Activated naive CD4-positive, alpha-beta T cell treated with anti-CD3 and anti-CD28 coated beads, Interleukin-2, amount 50 U/mL, for 24 hours (primary cell): Measurements from ENCODE around the gene HDAC4.
A peak's percentile ranks its signal among the peaks of the same experiment; 100 is the strongest.

Source experiments
- H3K27ac Mint-ChIP-seq: one replicate; pipeline ENCODE4 v1.8.0; 2021; ENCODE audit warnings: mild to moderate bottlenecking, mixed read lengths
- H3K27me3 Mint-ChIP-seq: one replicate; pipeline ENCODE4 v1.8.0; 2021; ENCODE audit warnings: mixed read lengths
- H3K36me3 Mint-ChIP-seq: one replicate; pipeline ENCODE4 v1.8.0; 2021; ENCODE audit warnings: mixed read lengths
- H3K4me1 Mint-ChIP-seq: one replicate; pipeline ENCODE4 v1.8.0; 2021; ENCODE audit warnings: mixed read lengths
- H3K4me3 Mint-ChIP-seq: one replicate; pipeline ENCODE4 v1.8.0; 2021; ENCODE audit warnings: mild to moderate bottlenecking, mixed read lengths
- H3K9me3 Mint-ChIP-seq: one replicate; pipeline ENCODE4 v1.8.0; 2021; ENCODE audit warnings: mixed read lengths

HDAC4 gene

DNA sequence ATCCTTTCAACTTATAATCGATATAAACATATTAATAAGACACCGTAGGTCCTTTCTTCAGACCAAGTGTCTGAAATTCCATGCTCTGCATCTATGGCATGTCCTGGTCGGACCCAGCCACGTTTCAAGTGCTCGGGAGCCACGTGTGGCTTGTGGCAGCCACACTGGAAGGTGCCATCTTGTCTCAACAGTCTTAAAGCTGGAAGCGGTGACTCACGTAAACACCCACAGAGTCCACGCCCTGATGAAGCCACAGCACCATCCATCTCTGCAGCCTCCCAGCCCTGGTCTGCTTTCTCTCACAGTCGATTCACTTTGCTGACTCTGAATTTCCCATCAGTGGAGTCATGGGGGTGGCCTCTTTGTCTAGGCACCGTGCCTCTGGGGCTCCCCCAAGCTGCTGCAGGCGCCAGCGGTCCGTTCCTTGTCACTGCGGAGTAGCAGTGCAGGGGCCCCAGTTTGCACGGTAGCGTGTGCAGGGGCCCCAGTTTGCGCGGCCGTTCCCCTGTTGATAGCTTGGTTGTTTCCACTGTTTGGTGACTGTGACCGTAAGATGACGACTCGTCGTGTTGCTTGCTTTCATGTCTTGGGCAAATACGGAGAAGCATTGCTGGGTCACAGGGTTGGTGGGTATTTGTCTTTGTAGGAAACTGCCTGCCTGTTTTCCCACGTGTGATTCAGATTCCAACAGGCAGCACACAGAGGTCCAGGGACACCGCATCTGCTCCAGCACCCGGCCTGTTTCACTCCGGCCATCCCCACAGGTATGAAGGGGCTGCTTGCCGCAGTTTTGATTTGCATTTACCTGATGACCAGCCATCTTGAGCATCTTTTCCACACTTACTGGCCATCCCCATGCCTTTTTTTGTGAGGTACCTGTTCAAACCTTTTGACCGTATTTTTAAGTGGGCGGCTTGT is 240.3 kb downstream of the HDAC4 start:
- peaks cover 18% of the 10 kb centered on the region for H3K36me3 Mint-ChIP-seq
- peaks cover 19% of the 10 kb centered on the region for H3K4me1 Mint-ChIP-seq
- H3K4me3 Mint-ChIP-seq = no peak overlapping the region
- H3K9me3 Mint-ChIP-seq = no peaks in the 10 kb centered on the region
- no peak overlapping the region for H3K27ac Mint-ChIP-seq
- H3K27me3 Mint-ChIP-seq = no peaks in the 10 kb centered on the region

DNA sequence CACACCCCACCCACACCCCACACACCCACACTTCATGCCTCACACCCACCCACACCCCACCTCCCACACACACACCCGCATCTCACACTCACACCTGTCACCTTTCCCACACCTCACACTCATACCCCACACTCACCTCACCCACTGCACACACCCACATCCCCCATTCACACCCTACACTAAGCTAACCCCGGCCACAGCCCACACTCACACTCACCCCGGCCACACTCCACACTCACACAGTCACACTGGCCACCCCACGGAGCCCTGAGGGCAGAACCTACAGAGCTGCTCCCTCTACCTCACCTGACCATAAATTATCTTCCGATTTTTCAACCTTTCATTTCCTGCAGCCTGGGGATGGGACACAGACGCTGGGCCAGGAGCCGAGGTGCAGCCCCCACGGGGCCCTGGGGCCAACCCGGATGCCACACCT is 241.3 kb downstream of the HDAC4 start:
- H3K9me3 Mint-ChIP-seq = no peaks in the 10 kb centered on the region
- H3K27me3 Mint-ChIP-seq = no peaks in the 10 kb centered on the region
- no peak overlapping the region for H3K4me3 Mint-ChIP-seq
- H3K4me1 Mint-ChIP-seq = peaks cover 10% of the 10 kb centered on the region
- H3K27ac Mint-ChIP-seq = peak overlapping the region; percentile 76
- H3K36me3 Mint-ChIP-seq = peaks cover 18% of the 10 kb centered on the region

DNA sequence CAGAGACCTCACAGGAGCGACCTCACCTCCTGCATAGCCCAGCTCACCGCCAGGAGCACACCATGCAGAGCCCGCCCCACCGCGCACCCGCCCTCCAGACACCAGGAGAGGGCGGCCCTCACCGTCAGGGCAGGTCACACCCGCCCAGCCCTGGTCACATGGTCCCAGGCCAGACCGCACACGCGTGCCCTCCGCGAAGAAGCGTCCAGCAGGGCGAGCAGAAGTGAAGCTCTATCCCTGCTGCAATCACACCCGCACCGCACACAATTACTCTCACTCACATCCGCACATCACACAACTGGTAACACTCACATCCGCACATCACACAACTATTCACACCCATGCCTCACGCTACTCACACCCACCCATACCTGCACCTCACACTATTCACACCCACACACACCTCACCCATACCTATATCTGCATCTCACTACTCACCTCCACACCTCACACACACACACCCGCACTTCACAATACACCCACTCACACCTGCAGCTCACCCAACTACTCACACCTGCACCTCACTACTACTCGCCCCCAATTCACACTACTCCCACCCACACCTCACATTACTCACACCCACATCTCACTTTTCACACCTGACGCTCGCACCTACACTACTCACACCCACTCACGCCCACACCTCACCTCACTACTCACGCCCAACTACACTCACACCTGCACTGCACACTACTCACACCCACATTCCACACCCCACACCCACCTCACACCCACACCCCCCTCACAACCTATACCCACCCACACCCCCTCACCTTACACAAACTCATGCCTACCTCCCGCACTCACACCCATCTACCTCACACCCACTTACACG is 242.0 kb downstream of the HDAC4 start:
- H3K4me1 Mint-ChIP-seq = peaks cover 4% of the 10 kb centered on the region
- H3K27me3 Mint-ChIP-seq = no peaks in the 10 kb centered on the region
- H3K27ac Mint-ChIP-seq = peak overlapping the region; percentile 37
- no peak overlapping the region for H3K4me3 Mint-ChIP-seq
- H3K9me3 Mint-ChIP-seq = no peaks in the 10 kb centered on the region
- H3K36me3 Mint-ChIP-seq = peaks cover 21% of the 10 kb centered on the region

DNA sequence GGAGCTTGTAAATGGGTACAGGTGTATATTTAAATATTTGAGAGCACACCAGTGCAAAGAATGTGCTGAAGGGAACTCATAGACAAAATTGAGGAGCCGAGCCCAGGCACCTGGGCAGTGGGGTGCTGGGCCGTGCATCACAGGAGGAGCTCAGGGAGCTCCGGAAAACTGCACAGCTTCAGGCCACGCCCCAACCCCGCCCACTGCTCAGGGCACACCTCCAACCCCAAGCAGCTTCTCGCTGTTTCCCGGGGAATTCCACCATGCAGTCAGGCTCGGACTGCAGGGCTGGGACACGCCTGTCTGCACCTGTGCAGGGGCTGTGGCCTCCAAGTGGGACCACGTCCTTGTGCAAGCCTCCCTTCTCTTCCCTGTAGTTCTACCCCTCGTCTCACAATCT is 243.0 kb downstream of the HDAC4 start:
- no peak overlapping the region for H3K27ac Mint-ChIP-seq
- no peaks in the 10 kb centered on the region for H3K9me3 Mint-ChIP-seq
- H3K4me1 Mint-ChIP-seq = peaks cover 4% of the 10 kb centered on the region
- H3K36me3 Mint-ChIP-seq = peaks cover 27% of the 10 kb centered on the region
- no peaks in the 10 kb centered on the region for H3K27me3 Mint-ChIP-seq
- H3K4me3 Mint-ChIP-seq = no peak overlapping the region

DNA sequence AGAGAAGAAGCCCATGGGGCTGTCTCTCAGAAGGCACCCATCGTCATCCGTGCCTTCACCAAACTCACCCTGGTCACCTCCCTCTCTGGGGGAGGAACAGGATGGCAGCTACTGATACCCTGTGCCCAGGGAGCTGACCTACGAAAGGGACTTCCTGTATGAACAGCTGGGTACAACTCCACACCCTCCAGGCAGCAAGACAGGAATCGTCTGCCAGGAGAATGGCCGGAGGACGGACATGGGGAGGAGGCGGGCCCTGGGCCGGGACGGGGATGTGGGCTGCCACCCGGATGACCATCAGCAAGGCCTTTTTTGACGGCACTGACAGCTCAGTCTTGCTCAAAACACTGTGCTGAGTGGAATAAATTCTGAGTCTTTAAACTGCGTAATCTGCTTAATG is 243.6 kb downstream of the HDAC4 start:
- Mint-ChIP-seq H3K4me1 (peaks cover 4% of the 10 kb centered on the region), H3K36me3 (peaks cover 29% of the 10 kb centered on the region), H3K9me3 (no peaks in the 10 kb centered on the region), H3K27ac (no peak overlapping the region), H3K4me3 (no peak overlapping the region), H3K27me3 (no peaks in the 10 kb centered on the region)

DNA sequence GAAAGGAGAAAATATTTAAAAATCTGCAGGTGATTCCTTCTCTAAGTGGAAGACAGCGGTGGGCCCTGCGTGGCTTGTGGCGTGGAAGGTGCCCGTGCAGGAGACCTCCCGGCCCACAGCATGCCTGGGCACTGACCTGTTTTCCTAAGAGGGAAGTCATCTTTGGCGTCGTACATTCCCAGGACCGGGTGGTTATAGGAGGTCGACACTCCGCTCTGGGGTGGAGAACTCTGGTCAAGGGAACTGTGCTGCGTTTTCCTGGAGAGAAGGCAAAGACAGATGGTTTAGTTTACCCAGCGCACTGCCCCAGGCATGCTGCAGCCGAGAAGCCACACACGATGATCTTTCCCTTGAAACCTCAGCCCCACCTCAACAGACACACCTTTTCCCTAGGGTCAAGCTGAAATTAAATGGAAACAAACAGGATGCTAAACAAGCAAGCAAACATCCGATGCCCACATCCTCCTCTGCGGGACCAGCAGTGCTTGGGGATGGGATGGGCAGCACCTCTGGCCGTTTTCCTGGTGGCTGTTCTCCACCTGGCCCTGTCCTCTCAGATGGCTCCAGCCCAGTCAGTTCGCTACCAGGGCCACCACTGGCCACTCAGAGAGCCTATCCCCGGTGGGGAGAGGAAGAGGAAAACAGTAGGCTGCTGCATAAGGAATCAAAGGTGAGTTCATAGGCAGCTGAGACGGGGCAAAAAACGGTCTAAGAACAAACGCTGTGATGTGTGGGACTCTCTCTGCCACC is 244.1 kb downstream of the HDAC4 start:
- H3K4me1 Mint-ChIP-seq = peaks cover 10% of the 10 kb centered on the region
- H3K36me3 Mint-ChIP-seq = peaks cover 28% of the 10 kb centered on the region
- H3K9me3 Mint-ChIP-seq = no peaks in the 10 kb centered on the region
- no peak overlapping the region for H3K27ac Mint-ChIP-seq
- no peak overlapping the region for H3K4me3 Mint-ChIP-seq
- H3K27me3 Mint-ChIP-seq = no peaks in the 10 kb centered on the region

DNA sequence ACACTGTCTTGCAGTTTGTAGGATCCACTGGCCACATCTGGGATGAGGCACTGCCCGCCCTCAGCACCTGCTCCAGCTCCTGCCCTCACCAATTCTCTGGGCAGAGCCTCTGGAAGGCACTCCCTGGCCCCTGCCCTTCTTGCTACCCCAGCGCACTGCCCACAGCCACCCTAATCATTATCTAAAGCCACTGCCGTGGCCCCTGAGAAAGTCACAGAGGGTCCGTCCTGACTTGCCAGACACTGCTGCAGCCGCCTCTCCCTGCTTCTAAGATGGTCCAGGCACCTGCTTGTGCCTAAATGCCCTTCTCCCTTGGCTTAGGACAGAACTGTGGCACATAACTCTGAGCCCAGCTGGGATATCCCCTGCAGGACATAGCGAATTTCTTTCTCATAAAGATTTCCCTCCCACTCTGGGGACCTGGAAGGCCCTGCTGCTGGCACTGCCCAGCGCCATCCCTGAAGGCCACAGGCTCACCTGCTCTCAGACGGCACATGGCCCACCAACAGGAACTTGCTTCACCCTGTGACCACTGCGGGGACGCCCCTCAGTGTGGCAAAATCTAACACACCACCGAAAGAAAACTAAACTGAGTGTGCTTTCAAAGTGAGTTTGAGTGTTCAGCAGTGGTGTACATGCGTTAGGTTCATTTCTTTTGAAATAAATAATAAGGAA is 244.9 kb downstream of the HDAC4 start:
- Mint-ChIP-seq H3K9me3 (no peaks in the 10 kb centered on the region), H3K27me3 (no peaks in the 10 kb centered on the region), H3K4me1 (peaks cover 14% of the 10 kb centered on the region), H3K36me3 (peaks cover 24% of the 10 kb centered on the region), H3K4me3 (no peak overlapping the region), H3K27ac (no peak overlapping the region)

DNA sequence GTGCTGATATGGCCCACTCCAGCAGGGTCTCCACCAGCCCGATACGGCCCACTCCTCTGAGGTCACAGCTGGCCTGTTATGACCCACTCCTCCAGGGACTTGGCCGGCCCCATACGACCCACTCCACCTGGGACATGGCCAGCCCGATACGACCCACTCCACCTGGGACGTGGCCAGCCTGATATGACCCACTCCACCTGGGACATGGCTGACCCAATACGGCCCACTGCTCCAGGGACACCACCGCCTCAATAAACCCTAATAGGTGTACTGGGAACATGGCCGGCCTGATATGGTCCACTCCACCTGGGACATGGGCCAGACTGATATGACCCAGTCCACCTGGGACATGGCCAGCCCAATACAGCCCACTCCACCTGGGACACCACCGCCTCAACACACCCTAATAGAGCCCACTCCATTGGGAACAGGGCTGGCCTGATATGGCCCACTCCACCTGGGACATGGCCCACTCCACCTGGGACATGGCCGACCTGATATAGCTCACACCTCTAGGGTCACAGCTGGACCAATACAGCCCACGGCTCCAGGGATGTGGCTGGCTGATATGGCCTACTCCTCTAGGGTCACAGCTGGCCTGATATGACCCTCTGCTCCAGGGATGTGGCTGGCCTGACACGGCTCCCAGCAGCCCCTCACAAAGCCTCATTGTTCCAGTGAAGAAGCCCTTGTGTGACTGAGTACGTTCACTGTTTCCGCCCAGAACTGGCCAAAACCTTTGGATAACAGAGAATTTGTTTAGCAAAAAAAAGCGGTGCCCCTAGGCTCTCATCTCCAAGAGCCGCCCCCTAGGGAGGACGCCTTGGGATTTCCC is 245.6 kb downstream of the HDAC4 start:
- no peak overlapping the region for H3K27ac Mint-ChIP-seq
- H3K9me3 Mint-ChIP-seq = no peaks in the 10 kb centered on the region
- H3K36me3 Mint-ChIP-seq = peaks cover 26% of the 10 kb centered on the region
- no peaks in the 10 kb centered on the region for H3K27me3 Mint-ChIP-seq
- H3K4me3 Mint-ChIP-seq = no peak overlapping the region
- H3K4me1 Mint-ChIP-seq = peaks cover 20% of the 10 kb centered on the region

DNA sequence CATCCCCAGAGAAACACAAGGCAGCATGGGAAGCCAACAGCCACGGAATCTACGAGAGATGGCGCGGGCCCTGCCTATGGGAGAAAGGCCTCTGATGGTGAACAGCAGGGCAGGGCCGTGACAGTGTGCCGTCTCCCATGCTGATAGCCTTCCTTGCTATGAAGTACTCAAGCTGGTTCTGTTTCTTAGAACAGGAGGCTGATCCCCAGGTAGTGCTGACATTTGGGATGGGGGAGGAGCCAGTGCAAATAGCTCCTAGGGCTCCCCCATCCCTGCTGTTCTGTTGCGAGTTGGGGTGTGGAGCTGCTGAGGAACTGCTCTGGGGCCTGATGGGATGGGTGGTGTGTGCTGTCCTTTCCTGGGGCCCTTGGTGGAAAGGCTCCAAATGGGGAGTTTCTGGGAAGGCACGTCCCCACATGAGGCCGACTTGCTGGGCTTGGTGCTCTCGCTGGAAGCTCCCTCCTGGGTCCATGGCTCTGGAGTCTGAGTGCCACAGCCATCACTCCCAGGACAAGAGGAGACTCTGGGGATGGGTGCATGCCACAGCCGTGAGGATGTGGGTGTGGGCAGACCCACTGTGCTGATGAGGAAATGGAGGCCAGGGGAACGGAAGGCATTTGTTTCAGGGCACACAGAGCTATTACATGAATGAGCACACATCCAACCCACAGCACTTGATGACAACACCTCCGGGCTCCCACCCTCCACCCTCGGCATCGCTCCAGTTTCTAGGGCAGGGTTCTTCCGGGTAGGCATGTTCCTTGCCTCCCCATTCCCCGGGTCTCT is 246.8 kb downstream of the HDAC4 start:
- Mint-ChIP-seq H3K9me3 (no peaks in the 10 kb centered on the region), H3K36me3 (peaks cover 23% of the 10 kb centered on the region), H3K27ac (peak overlapping the region; percentile 72), H3K27me3 (no peaks in the 10 kb centered on the region), H3K4me3 (no peak overlapping the region), H3K4me1 (peaks cover 17% of the 10 kb centered on the region)

DNA sequence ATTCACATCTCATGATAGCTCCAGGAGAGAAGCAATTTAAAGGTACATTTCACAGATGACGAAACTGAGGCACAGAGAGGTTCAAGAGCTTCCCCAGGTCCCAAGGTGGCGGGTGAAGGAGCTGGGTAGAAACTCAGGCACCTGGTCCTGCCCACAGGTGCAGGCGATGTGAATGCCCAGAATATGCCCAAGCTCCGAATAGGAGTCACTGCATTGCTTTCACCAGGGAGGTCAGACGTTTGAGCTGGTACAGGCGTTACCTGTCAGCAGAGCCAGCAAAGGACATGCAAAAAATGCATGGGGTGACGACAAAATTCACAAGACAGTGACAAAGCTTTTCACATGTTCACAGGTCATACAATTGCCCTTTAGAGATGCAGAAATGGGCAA is 247.9 kb downstream of the HDAC4 start:
- Mint-ChIP-seq H3K36me3 (peaks cover 24% of the 10 kb centered on the region), H3K27me3 (no peaks in the 10 kb centered on the region), H3K27ac (no peak overlapping the region), H3K4me3 (no peak overlapping the region), H3K9me3 (no peaks in the 10 kb centered on the region), H3K4me1 (peaks cover 17% of the 10 kb centered on the region)

DNA sequence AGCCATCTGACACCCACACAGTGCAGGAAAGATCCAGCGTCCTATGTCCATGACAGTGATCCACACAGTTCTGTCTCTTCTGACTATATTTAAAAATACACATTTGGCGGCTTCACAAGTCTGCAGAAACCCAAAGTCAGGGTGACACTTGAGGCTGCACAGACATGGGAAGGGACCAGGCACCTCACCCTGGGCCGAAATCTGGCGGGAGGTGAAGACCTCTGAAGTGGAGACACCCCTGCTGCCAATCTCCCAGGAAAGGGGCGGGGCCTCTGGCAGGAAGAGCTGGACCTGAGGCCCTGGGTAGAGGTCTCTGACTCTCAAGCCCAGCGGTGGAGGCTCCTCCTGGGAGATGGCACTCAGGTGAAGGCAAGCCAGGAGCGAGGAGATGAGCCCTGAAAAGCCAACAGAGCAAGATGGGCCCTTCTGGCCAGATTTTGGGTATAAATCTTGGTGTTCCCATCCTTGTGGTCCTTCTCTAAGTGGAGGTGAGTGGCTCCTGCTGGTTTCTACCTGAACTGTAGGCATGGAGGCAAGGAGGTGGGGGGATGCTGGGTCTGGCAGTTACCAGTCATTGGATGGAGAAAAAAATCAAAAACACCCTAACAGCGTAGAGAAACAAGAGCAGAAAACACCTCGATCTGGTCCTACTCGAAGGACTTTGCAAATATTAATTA is 248.4 kb downstream of the HDAC4 start:
- Mint-ChIP-seq H3K27ac (no peak overlapping the region), H3K27me3 (no peaks in the 10 kb centered on the region), H3K4me3 (no peak overlapping the region), H3K36me3 (peaks cover 26% of the 10 kb centered on the region), H3K4me1 (peaks cover 17% of the 10 kb centered on the region), H3K9me3 (no peaks in the 10 kb centered on the region)

DNA sequence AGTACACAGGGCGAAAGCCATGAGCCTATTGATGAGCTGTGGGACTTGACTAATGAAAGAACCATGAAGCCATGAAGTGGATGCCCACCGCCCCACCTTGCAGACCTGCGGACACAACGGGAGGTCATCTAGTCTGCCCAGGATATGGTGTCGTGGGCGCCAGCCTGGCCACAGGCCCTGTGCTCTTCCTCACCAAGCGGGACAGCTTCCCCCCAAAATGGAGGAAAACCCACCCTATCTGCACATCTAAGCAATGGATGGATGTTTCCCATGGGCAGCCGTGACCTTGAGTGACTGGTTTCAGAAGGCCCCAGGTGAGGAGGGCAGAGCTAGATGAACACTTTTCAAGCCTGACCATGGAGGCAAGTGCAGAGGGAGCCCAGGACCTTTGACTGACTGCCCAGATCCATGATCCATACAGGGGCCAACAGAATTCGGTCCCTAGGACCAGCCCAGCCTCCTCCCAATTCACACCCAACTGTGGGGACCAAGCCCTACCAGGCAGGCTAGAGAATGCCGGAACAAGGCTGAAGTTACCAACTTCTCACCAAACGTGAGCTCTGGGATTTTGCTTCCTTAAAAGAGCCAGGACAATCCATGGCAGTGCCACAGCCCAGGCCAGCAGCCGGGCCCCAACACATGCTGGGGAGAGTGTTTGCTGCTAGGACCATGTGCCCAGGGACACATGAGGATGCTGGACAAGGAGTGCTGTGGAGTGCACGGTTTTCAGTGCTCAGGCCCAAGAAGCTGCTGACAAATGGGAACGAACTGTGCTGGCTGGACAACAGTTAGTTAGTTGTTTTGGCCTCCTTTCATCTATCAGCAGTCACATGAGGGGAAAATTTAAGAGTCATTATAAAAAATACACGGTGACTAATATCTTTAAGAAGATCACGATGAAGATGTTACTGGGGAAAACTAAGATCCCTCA is 249.4 kb downstream of the HDAC4 start:
- Mint-ChIP-seq H3K4me3 (no peak overlapping the region), H3K4me1 (peaks cover 17% of the 10 kb centered on the region), H3K27ac (no peak overlapping the region), H3K36me3 (peaks cover 26% of the 10 kb centered on the region), H3K9me3 (no peaks in the 10 kb centered on the region), H3K27me3 (no peaks in the 10 kb centered on the region)
